Heart right ventricle (tissue), 16 donors: ENCODE data around the gene KLHL10. TPM values are rescaled to one million over a fixed set of nuclear protein-coding genes. Genes with fewer than 3 reads are reported as not detected.

Experiments
- ATAC-seq, 8 donors: fragments of 200-7000 bp; cut with Tn5 transposase; one replicate each; pipeline ENCODE4 v1.9.1; 2020; ENCODE audit warnings: mild to moderate bottlenecking in 8 of 8, moderate library complexity in 8 of 8, moderate number of reproducible peaks in 1 of 8
- DNase-seq, 2 donors: peaks; one replicate each; pipeline ENCODE4 v3.0.0-alpha.2; 2020
- H3K27ac ChIP-seq, 10 donors: fragments of 200-600 bp; sonication (generic) in 2 of 10; one replicate each; pipeline versions ENCODE4 v1.5.0 to v1.8.0; 2020 to 2022; ENCODE audit warnings: mild to moderate bottlenecking in 3 of 10
- H3K27me3 ChIP-seq, 7 donors: fragments of 200-600 bp; one replicate each; pipeline ENCODE4 v1.8.0; 2021 to 2022; ENCODE audit warnings: mild to moderate bottlenecking in 2 of 7
- H3K36me3 ChIP-seq, 9 donors: fragments of 200-600 bp; sonication (generic) in 1 of 9; one replicate each; pipeline versions ENCODE4 v1.5.0 to v1.8.0; 2020 to 2022; ENCODE audit warnings: mild to moderate bottlenecking in 2 of 9
- H3K4me1 ChIP-seq, 9 donors: fragments of 200-600 bp; sonication (generic) in 1 of 9; one replicate each; pipeline versions ENCODE4 v1.5.0 to v1.8.0; 2020 to 2022; ENCODE audit warnings: mild to moderate bottlenecking in 4 of 9
- H3K4me3 ChIP-seq, 10 donors: fragments of 200-600 bp; sonication (generic) in 2 of 10; one replicate each; pipeline versions ENCODE4 v1.5.0 to v1.8.0; 2020 to 2022; ENCODE audit warnings: mild to moderate bottlenecking in 7 of 10, moderate library complexity in 2 of 10
- H3K9me3 ChIP-seq, 11 donors: fragments of 200-600 bp in 10 of 11; sonication (generic) in 2 of 11; one replicate each; pipeline versions ENCODE4 v1.5.0 to v1.8.0; 2013 to 2022; ENCODE audit warnings: mild to moderate bottlenecking in 2 of 11, control low read depth in 1 of 11, moderate library complexity in 1 of 11
- WGBS, 2 donors: extraction: QIAGEN DNeasy Blood & Tissue Kit; methylation state at CpG; one replicate each; pipeline ENCODE4 v1.1.7; 2013; ENCODE audit warnings: inconsistent platforms in 1 of 2; 5-methylcytosine and 5-hydroxymethylcytosine counted together
- intact Hi-C, 10 donors: fragments of 100-400 bp; cut with DNase I; formaldehyde crosslinking; loops; one replicate each; pipeline versions ENCODE4 v1.11.1 to v1.14.2; 2022
- polyA plus RNA-seq, 2 donors: library from polyadenylated mRNA; stranded (reverse); fragments of 200-250 nt; gene quantifications; one replicate each; pipeline ENCODE4 v1.2.3, GENCODE V29; 2013
- total RNA-seq, 10 donors: library from RNA; stranded (reverse); fragmentation: NEBNext Ultra II Directional in 3 of 10; extraction: Animal tissue kit (Norgen Biotek cat#: 25700) in 3 of 10; gene quantifications; one replicate each; pipeline versions ENCODE4 v1.2.1 to v1.2.4, GENCODE V29; 2021 to 2023
- TF ChIP-seq, protein P1 (sequence below), 9 donors: fragments of 200-600 bp; sonication (generic) in 2 of 9; IDR thresholded peaks; one replicate each; pipeline versions ENCODE4 v1.5.0 to v1.8.0; 2021 to 2022; ENCODE audit warnings: antibody characterized with exemption in 9 of 9, mild to moderate bottlenecking in 5 of 9, moderate library complexity in 1 of 9
- donor health status: Arrhythmogenic right ventricular cardiomyopathy.
- donor health status: ischemic (EF 13 %, LVEDD 7.1; RV severe dilation, severe dysfunction).
- donor health status: healthy with polysubstance abuse.
- donor health status: DM: no; HTN: yes; CAD: no.
- donor health status: DM: no; HTN: no; CAD: no.
- donor health status: ischemic (EF 25% LVEDD 6.9; RV normal size, moderate dysfunction).
- donor health status: ischemic (EF 25% LVEDD 5.7; RV mildly dilated, moderate dysfunction).
- donor health status: healthy.
- donor health status: DM: yes; HTN: yes; CAD: no.
- donor health status: Ischemic cardiomyopathy.
- donor health status: ischemic (EF 35%, LVEDD 5.7; RV mildly dilated, moderate dysfunction).
- donor health status: nonischemic (EF 11% LVEDD 7.7; RV severe dilation, severe dysfunction).
- donor health status: DM: yes; HTN: yes; CAD: no.
- donor health status: PGD.
- donor health status: ischemic (EF 29% LVEDD 5.4; RV normal size, mild dysfunction).
- donor health status: nonischemic (EF 23%, LVEDD 6.1; RV moderate dilation, normal function).

The KLHL10 gene
- total and polyA plus RNA-seq, 12 donors, result 0.01 to 0.25 (median 0.16) TPM; not detected in 7

DNA sequence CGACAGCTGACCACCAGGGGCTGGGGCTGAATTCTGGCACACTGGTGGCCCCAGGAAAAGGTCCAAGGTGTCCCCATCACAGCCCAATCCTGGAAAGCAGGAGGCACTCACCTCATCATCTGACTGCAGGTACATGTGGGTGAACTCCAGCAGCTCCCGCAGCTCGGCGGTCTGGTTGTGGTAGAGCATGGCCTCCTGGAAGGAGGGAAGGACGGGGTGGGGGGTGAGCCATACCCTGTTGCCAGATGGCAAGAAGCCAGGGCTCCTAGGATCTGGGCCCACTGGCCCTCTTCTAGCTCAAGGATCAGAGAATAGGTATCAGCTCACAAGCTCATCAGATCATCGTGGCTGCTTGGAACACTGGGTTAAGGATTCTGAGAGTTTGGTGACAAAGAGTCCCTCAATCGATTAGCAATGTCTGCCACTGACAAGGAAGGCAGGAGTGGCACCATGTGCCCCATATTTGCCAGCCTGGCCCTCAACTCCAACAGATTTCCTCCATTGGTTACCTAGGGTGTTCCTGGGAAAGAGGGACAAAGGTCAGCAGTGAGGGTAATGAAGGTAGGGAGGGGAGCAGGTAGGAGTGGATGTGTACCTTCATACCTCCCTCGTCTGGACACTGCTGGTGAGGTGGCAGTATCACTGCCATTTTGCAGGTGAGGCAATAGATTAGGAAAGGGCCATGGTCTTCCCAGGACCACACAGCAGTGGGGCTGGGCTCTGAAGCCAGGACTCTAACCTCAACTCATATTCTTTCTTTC lies 30.8 kb upstream of the KLHL10 start:
- Histone ChIP-seq H3K27me3 (peaks cover 0 to 19% (median 0%) of the 10 kb centered on the region in 7 donors), H3K9me3 (no peaks in the 10 kb centered on the region), H3K4me1 (peaks cover 6 to 23% (median 19%) of the 10 kb centered on the region in 9 donors), H3K4me3 (no peak overlapping the region), H3K27ac (no peak overlapping the region), H3K36me3 (peaks cover 0 to 15% (median 0%) of the 10 kb centered on the region in 9 donors)
- WGBS, 2 donors, result 92 to 94% methylated on average over 8 of the region's 8 CpGs
- DNase-seq (no peak), ATAC-seq (no peak)
- TF ChIP-seq, protein P1, sequence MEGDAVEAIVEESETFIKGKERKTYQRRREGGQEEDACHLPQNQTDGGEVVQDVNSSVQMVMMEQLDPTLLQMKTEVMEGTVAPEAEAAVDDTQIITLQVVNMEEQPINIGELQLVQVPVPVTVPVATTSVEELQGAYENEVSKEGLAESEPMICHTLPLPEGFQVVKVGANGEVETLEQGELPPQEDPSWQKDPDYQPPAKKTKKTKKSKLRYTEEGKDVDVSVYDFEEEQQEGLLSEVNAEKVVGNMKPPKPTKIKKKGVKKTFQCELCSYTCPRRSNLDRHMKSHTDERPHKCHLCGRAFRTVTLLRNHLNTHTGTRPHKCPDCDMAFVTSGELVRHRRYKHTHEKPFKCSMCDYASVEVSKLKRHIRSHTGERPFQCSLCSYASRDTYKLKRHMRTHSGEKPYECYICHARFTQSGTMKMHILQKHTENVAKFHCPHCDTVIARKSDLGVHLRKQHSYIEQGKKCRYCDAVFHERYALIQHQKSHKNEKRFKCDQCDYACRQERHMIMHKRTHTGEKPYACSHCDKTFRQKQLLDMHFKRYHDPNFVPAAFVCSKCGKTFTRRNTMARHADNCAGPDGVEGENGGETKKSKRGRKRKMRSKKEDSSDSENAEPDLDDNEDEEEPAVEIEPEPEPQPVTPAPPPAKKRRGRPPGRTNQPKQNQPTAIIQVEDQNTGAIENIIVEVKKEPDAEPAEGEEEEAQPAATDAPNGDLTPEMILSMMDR (IDR thresholded peaks at IDR 0.05), result no peak
- intact Hi-C loops, result no loop called here

DNA sequence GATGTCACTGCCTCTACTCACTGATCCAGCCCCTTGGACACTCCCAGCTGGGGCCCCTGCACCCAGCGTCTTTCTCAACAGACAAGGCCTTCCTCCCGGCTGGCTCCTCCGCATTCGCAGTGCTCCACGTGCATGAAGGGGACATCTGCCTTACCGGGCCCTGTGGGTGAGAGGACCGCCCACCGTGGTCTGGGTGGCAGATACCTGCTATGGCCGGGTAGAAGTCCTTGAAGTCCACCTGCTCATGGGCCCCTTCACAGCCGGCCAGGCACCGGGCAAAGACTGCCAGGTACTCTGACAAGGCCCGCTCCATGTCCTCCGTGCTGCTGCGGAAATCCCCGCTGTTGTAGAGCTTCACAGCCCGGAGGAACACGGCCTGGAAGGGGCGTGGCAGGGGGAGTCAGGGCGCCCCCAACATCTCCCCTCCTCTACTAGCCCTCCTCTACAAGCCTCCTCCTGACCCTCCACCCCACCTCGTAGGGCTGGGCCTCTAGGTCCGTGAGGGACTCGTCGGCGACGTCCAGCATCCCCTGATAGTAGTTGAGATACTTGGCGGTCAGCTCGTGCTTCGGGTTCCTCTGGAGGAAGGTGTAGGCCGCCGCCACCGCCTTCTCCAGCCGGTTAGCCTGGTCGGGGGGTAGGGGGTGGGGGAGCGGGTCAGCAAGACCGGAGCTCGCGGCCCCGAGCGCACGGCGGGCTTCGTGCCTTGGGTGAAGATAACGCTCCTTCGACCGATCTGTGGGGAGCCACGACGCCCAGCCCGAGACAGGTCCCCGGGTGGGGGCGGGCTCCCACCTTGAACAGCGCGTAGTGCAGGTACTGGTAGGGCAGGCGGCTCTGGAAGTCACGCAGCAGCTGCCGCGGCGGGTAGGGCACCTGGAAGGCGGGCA lies 26.7 kb upstream of the KLHL10 start:
- Histone ChIP-seq H3K4me1 (peaks cover 6 to 35% (median 31%) of the 10 kb centered on the region in 9 donors), H3K4me3 (peak overlapping the region; percentile 38 to 97 (median 74)), H3K27me3 (peaks cover 0 to 32% (median 0%) of the 10 kb centered on the region in 7 donors), H3K36me3 (peaks cover 0 to 9% (median 0%) of the 10 kb centered on the region in 9 donors), H3K27ac (peak overlapping the region; percentile 17 to 82 (median 74)), H3K9me3 (no peaks in the 10 kb centered on the region)
- no peak for DNase-seq
- TF ChIP-seq, protein P1 (IDR thresholded peaks at IDR 0.05), result no peak
- WGBS, 2 donors, result 28 to 30% methylated on average over 58 of the region's 58 CpGs
- peak in 2 of 8 donors; percentile 5 to 6 for ATAC-seq
- intact Hi-C loops, result loop anchor here in 2 of 10 donors (2.0 to 5.0 kb wide), 2 partner anchors 39 to 50 kb away; no protein-coding TSS in a partner anchor

DNA sequence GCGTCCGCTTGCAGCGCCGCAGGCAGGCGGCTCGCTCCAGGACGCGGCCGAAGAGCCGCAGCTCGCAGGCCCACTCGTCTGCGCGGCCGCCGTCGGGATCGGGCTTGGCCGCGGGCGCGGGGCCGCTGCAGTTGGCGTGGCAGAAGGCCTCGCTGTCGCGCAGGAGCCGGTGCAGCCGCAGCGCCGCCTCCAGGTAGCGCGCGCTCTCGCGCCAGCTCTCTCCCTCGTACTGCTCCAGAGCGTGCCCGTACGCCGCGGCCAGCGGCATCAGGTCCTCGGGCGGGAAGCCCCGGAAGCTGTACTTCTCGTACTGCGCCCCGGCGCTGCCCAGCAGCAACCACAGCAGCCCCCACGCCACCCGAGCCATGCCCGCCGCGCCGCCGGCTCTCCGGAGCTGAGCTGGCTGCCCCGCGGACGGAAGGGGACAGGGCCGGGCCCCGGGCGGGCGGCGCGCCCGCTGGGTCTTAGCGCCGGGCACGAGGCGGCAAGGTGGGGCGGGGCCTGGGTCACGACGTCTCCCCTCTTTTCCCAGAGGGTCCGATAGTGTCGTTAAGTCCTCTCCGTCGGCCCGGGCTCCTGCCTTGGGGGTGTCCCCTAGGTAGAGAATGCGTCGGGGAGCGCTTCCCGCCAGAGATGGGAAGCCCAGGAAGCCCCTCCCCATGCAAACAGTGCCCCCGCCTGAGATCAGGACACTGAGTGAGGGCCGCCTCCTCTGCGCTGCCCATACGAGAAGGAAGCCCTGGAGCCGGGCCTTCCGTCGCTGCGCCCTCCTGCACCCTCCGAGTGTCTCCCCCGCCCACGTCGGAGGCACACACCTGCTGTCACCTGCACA lies 25.9 kb upstream of the KLHL10 start, which contains the start of gene P3H4:
Gene P3H4, minus strand, starts transcription at position 401 of the 832 bp plus-strand sequence. Its CDS starts 34 bp downstream, at position 367.
- H3K27ac ChIP-seq, result peak within 1 kb of the TSS; percentile 17 to 82 (median 74)
- DNase-seq (peak; percentile 68 to 83), ATAC-seq (peak; percentile 76 to 89 (median 86))
- peak within 1 kb of the TSS; percentile 38 to 97 (median 74) for H3K4me3 ChIP-seq
- TF ChIP-seq, protein P1 (IDR thresholded peaks at IDR 0.05), result peak; percentile 46 to 87 (median 72)
- H3K36me3 ChIP-seq, result peaks cover 0 to 5% (median 0%) of the 10 kb centered on the region in 9 donors
- peaks cover 0 to 32% (median 0%) of the 10 kb centered on the region in 7 donors for H3K27me3 ChIP-seq
- intact Hi-C loops, result loop anchor here in 2 of 10 donors (2.0 to 5.0 kb wide), 2 partner anchors 39 to 49 kb away; no protein-coding TSS in a partner anchor
- no peaks in the 10 kb centered on the region for H3K9me3 ChIP-seq
- peaks cover 6 to 35% (median 31%) of the 10 kb centered on the region in 9 donors for H3K4me1 ChIP-seq
- 0% methylated on average over 93 to 96 of the region's 96 CpGs for WGBS, 2 donors
